ENCODE data around the gene ABHD16A.
A peak's percentile ranks its signal among the peaks of the same experiment; 100 is the strongest.

The ABHD16A gene

DNA sequence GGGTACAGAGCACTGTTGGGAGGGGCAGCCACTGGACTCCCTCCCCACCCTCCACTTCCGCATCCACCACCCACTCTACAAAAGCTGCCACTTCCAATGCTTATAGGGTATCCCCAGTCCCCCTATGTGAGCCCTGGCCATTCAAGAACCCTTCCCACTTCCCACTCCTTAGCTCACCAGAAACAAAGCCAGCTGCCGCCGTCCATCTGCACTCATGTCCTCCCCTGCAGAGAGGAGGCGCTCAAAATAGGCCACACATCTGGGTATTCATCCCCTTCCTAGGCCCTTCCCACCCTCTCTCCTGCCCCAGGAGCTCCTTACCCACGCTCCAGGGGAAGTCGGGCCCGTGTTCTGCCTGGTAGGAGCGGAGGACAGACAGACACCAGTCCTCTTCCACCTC, 15.8 kb downstream of the ABHD16A start:
- DNase-seq (ENCODE audit: low spot score) = no peak
- Histone ChIP-seq H3K27ac (no peak overlapping the region), H3K4me3 (no peak overlapping the region)
- TF ChIP-seq, protein P1, sequence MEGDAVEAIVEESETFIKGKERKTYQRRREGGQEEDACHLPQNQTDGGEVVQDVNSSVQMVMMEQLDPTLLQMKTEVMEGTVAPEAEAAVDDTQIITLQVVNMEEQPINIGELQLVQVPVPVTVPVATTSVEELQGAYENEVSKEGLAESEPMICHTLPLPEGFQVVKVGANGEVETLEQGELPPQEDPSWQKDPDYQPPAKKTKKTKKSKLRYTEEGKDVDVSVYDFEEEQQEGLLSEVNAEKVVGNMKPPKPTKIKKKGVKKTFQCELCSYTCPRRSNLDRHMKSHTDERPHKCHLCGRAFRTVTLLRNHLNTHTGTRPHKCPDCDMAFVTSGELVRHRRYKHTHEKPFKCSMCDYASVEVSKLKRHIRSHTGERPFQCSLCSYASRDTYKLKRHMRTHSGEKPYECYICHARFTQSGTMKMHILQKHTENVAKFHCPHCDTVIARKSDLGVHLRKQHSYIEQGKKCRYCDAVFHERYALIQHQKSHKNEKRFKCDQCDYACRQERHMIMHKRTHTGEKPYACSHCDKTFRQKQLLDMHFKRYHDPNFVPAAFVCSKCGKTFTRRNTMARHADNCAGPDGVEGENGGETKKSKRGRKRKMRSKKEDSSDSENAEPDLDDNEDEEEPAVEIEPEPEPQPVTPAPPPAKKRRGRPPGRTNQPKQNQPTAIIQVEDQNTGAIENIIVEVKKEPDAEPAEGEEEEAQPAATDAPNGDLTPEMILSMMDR (IDR thresholded peaks at IDR 0.05) = no peak

DNA sequence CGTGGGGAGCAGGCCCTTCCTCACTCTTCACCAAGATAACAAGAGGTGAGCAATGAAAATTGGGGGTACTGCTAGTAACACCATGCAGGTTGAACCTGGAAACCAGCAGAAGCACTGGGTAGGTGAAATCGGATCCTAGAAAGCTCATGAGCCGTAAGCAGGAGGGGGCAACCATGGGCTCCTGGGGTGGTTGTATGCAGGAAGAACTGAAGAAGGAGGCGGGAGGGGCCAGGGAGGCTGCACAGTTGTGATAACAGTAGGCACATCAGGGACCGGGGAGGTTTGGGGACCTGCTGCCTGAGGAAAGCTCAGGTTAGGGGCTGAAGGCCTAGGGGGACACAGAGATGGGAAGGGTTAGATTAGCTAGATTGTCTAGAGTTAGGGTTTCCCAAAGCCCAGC, 16.6 kb downstream of the ABHD16A start:
- Histone ChIP-seq H3K4me3 (no peak overlapping the region), H3K27ac (no peak overlapping the region)
- DNase-seq (ENCODE audit: low spot score) = no peak
- TF ChIP-seq, protein P1 (IDR thresholded peaks at IDR 0.05) = no peak

DNA sequence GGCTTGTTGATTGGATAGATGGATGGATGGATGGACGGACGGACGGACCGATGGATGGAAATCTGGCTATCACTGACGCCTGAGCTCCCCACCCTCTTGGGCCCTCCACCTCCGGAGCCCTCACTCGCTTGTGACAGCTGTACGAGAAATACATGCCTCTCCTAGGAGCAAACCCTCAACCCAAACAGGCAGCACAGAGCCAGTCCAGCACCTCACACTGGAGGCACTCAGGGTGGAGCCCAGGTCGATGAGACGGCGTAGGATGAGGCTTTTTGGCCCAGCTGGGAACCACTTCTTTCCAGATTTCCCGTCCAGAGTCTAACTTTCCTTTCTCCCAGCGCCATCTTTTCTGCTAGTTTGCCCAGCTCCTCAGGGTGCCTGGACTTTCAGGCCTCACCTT, 19.5 kb downstream of the ABHD16A start:
- no peak for DNase-seq (ENCODE audit: low spot score)
- TF ChIP-seq, protein P1 (IDR thresholded peaks at IDR 0.05) = no peak
- Histone ChIP-seq H3K27ac (no peak overlapping the region), H3K4me3 (no peak overlapping the region)

DNA sequence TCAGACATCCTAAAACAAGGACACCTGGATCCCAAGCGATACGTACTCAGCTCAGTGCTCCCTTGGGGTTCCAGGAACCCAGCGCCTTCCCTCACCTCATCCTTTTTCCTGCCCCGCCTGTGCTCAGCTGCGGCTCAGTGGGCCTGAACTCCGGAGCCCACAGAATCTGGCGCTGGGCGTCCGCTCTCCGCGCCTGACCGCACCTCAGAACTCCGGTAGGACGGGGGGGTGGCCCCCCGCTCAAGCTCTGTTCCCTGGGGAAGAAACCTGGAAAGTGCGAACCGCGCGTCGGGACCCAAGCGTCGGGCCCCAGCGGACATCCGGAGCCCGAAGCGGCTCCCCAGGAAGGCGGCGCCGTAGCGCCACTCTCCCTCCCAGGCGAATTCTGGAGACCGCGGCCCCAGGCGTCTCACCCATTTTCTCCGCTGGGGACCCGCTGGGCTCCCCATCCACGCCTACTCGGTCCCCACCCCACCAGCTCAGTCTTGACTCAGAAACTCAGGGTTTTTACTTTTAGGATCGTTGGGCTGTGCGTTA, 21.9 kb downstream of the ABHD16A start:
- Histone ChIP-seq H3K4me3 (peak overlapping the region; percentile 63), H3K27ac (peak overlapping the region; percentile 22 to 35)
- DNase-seq (ENCODE audit: low spot score) = no peak
- TF ChIP-seq, protein P1 (IDR thresholded peaks at IDR 0.05) = no peak

DNA sequence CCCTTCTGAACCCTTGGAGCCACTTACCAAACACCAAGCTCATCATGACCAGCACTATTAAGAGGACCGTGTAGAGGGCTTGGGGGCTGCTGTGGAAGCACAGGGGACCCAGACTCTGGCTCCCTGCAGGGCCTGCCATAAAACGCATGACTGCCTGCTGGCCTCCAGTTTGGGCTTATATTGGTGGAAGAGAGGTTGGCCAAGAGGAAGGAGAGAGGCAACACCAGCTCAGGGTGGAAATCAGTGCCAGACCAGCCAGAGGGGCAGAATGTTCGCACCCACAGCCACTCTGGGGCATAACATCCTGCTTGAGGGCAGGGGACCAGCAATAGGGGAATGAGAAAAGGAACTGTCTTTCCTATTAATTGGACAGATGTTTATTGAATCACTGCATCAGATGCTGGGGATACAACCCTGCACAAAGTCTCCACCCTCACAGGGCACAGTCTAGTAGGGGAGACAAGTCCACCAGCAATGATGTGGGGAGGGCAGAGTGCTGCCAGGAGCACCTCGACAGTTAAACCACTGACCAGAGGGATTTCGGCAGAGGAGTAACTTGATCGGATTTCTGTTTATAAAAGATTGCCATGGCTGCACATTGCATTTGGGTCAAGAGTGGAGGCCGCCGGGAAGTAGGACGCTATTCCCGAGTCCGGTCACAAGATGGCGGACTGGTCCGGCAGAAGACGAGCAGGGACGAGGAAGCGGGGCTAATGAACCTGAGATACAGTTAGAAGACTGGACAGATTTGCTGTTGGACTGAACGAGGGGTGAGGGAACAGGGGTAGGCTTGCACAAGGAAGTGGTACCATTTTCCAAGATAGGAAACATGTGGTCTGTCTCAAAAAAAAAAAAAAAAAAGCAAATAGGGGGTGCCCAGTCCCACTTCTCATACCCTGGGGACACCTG, 22.6 kb downstream of the ABHD16A start, which contains the start of gene LY6G5C:
Gene LY6G5C (minus strand): TSS at position 842 of the 909 bp plus-strand sequence. CDS start 694 bp downstream, at position 148.
- DNase-seq (ENCODE audit: low spot score) = peak; percentile 87
- TF ChIP-seq, protein P1 (IDR thresholded peaks at IDR 0.05) = peak; percentile 55

DNA sequence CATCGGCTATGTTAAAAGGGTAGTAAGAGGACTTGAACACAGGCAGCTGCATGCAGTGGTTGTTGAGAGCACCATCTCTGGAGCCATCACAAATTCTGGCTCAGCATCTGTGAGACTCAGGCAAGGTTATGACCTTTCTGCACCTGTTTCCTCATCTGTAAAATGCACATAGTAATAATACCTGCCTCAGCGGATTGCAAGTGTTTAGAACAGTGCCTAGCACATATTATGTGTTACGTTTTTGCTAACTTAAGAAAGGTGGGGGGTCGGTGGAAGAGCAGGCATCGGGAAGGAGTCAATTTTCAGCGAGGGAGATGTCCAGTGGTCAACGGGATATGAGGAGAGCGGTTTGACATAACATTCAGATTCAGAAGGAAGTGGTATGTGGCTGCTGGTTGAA, 25.2 kb downstream of the ABHD16A start:
- no peak for DNase-seq (ENCODE audit: low spot score)
- TF ChIP-seq, protein P1 (IDR thresholded peaks at IDR 0.05) = no peak
- no peak overlapping the region for H3K4me3 ChIP-seq
- H3K27ac ChIP-seq = no peak overlapping the region

More for the DNA sequence above, 22.6 kb downstream of the ABHD16A start, which contains the start of gene LY6G5C:
- Histone ChIP-seq H3K4me3 (peak within 1 kb of the TSS; percentile 63), H3K27ac (peak within 1 kb of the TSS; percentile 35 to 63)

Measured in coronary artery (tissue), 2 donors.